H1 (cell line): Measurements from ENCODE around the gene VAT1L. TPM values are rescaled to one million over a fixed set of nuclear protein-coding genes. Genes with fewer than 3 reads are reported as not detected.

Experiments
- CTCF ChIA-PET: fragments of 300-600 bp; sonication (Branson Sonifier 250); formaldehyde crosslinking; loops from one replicate; lab custom pipeline; 2021; ENCODE audit not compliant: partially characterized antibody; lab: Charles Lee
- POLR2A ChIA-PET: fragments of 300-600 bp; sonication (Branson Sonifier 250); formaldehyde crosslinking; loops from one replicate; lab custom pipeline; 2021; ENCODE audit warnings: inconsistent platforms; ENCODE audit not compliant: partially characterized antibody; lab: Charles Lee
- DNase-seq, 2 experiments: peaks; one replicate each; pipeline versions ENCODE4 v3.0.0 to v3.0.0-alpha.2; 2010 to 2022; ENCODE audit warnings: low spot score in 2 of 2, low read depth in 1 of 2, mixed read lengths in 1 of 2
- FAIRE-seq: peaks from 2 replicates; lab custom pipeline; 2011; peaks lifted over from hg19 to GRCh38; lab: Jason Lieb, UNC
- H2AFZ ChIP-seq: 2 replicates; pipeline ENCODE4 v1.8.1; 2012; ENCODE audit warnings: low read length, inconsistent platforms
- H2AK5ac ChIP-seq: 2 replicates; pipeline ENCODE4 v1.6.1; 2013; ENCODE audit warnings: low read depth, low read length
- H2BK120ac ChIP-seq: replicated peaks from 2 replicates; pipeline ENCODE3; 2013; ENCODE audit warnings: low read depth, low read length, inconsistent platforms
- H2BK12ac ChIP-seq: 2 replicates; pipeline ENCODE4 v1.6.1; 2013; ENCODE audit warnings: low read depth, low read length
- H2BK15ac ChIP-seq: 2 replicates; pipeline ENCODE4 v1.6.1; 2013; ENCODE audit warnings: low read length
- H2BK20ac ChIP-seq: 2 replicates; pipeline ENCODE4 v1.6.1; 2013; ENCODE audit warnings: low read length
- H2BK5ac ChIP-seq: 2 replicates; pipeline ENCODE4 v1.6.1; 2013; ENCODE audit warnings: low read depth, low read length
- H3K14ac ChIP-seq: 2 replicates; pipeline ENCODE4 v1.6.1; 2013; ENCODE audit warnings: inconsistent platforms; ENCODE audit not compliant: insufficient read length
- H3K18ac ChIP-seq: 2 replicates; pipeline ENCODE4 v1.6.1; 2013; ENCODE audit warnings: low read length; ENCODE audit errors: extremely low read depth
- H3K23ac ChIP-seq: 2 replicates; pipeline ENCODE4 v1.6.1; 2013; ENCODE audit warnings: inconsistent platforms; ENCODE audit not compliant: insufficient read length
- H3K23me2 ChIP-seq: 2 replicates; pipeline ENCODE4 v1.6.1; 2013; ENCODE audit warnings: low read depth, low read length
- H3K27ac ChIP-seq: 2 replicates; pipeline ENCODE4 v1.6.1; 2011; ENCODE audit warnings: low read depth, low read length, inconsistent platforms
- H3K27me3 ChIP-seq, 4 experiments: replicated peaks in 1 of 4; 1 replicate in 1 of 4; 2 replicates in 3 of 4; pipeline versions ENCODE4 v1.6.1 to v1.8.1; 2011 to 2013; ENCODE audit warnings: low read length in 3 of 4, mild to moderate bottlenecking in 3 of 4, inconsistent platforms in 2 of 4, mixed read lengths in 2 of 4, moderate library complexity in 1 of 4; ENCODE audit not compliant: control insufficient read depth in 3 of 4, insufficient read depth in 3 of 4; ENCODE audit errors: extremely low read depth in 1 of 4
- H3K36me3 ChIP-seq, 4 experiments: 2 replicates each; pipeline versions ENCODE4 v1.6.1 to v1.8.1; 2011 to 2013; ENCODE audit warnings: mild to moderate bottlenecking in 4 of 4, low read length in 3 of 4, moderate library complexity in 2 of 4, control low read depth in 1 of 4, inconsistent platforms in 1 of 4; ENCODE audit not compliant: insufficient read depth in 4 of 4, control insufficient read depth in 2 of 4
- H3K4ac ChIP-seq: replicated peaks from 2 replicates; pipeline ENCODE3; 2013; ENCODE audit warnings: low read length, low read depth, mixed read lengths, inconsistent platforms; ENCODE audit not compliant: insufficient read length
- H3K4me1 ChIP-seq, 4 experiments: replicated peaks in 1 of 4; 1 replicate in 1 of 4; 2 replicates in 3 of 4; pipeline versions ENCODE4 v1.6.1 to v1.8.1; 2011 to 2013; ENCODE audit warnings: low read length in 3 of 4, inconsistent platforms in 2 of 4, mixed read lengths in 1 of 4; ENCODE audit not compliant: insufficient read depth in 4 of 4, control insufficient read depth in 3 of 4
- H3K4me2 ChIP-seq, 2 experiments: 2 replicates each; pipeline versions ENCODE4 v1.6.1 to v1.8.1; 2011 to 2013; ENCODE audit warnings: low read depth in 2 of 2, low read length in 2 of 2, control low read depth in 1 of 2, inconsistent platforms in 1 of 2, mild to moderate bottlenecking in 1 of 2; ENCODE audit not compliant: insufficient read depth in 1 of 2
- H3K4me3 ChIP-seq, 4 experiments: fragments of 200-600, 300-600 bp in 1 of 4; sonication (generic), shearing (Covaris generic), sonication (Bioruptor Twin) in 1 of 4; 2 replicates each; pipeline versions ENCODE4 v1.5.1 to v1.8.1; 2011 to 2016; ENCODE audit warnings: low read length in 4 of 4, low read depth in 3 of 4, control low read depth in 2 of 4, inconsistent platforms in 2 of 4, mild to moderate bottlenecking in 2 of 4, mixed read lengths in 1 of 4, moderate library complexity in 1 of 4; ENCODE audit not compliant: insufficient read depth in 2 of 4; ENCODE audit errors: extremely low read depth in 1 of 4
- H3K56ac ChIP-seq: replicated peaks from 2 replicates; pipeline ENCODE3; 2013; ENCODE audit warnings: low read depth, mild to moderate bottlenecking, mixed read lengths, low read length, inconsistent platforms; ENCODE audit not compliant: insufficient read length
- H3K79me1 ChIP-seq: 2 replicates; pipeline ENCODE4 v1.6.1; 2013; ENCODE audit warnings: low read depth, low read length, control low read depth
- H3K79me2 ChIP-seq, 2 experiments: 2 replicates each; pipeline versions ENCODE4 v1.6.1 to v1.8.1; 2012 to 2013; ENCODE audit warnings: low read length in 2 of 2, mild to moderate bottlenecking in 2 of 2, inconsistent platforms in 1 of 2; ENCODE audit not compliant: insufficient read depth in 2 of 2, control insufficient read depth in 1 of 2
- H3K9ac ChIP-seq, 4 experiments: replicated peaks in 1 of 4; 1 replicate in 1 of 4; 2 replicates in 3 of 4; pipeline versions ENCODE4 v1.6.1 to v1.8.1; 2011 to 2013; ENCODE audit warnings: low read depth in 3 of 4, low read length in 3 of 4, control low read depth in 2 of 4, mild to moderate bottlenecking in 2 of 4, moderate library complexity in 2 of 4, inconsistent platforms in 1 of 4; ENCODE audit errors: extremely low read depth in 1 of 4
- H3K9me3 ChIP-seq, 2 experiments: 2 replicates each; pipeline versions ENCODE4 v1.6.1 to v1.8.1; 2012 to 2013; ENCODE audit warnings: mild to moderate bottlenecking in 2 of 2, moderate library complexity in 2 of 2, control low read depth in 1 of 2, inconsistent platforms in 1 of 2, low read depth in 1 of 2, low read length in 1 of 2, mixed read lengths in 1 of 2; ENCODE audit not compliant: insufficient read depth in 2 of 2
- H4K20me1 ChIP-seq, 2 experiments: replicated peaks in 1 of 2; 2 replicates each; pipeline versions ENCODE3 to v1.8.1; 2011 to 2013; ENCODE audit warnings: inconsistent platforms in 2 of 2, low read length in 2 of 2, mild to moderate bottlenecking in 1 of 2; ENCODE audit not compliant: insufficient read depth in 2 of 2, control insufficient read depth in 1 of 2
- H4K5ac ChIP-seq: 2 replicates; pipeline ENCODE4 v1.6.1; 2013; ENCODE audit warnings: low read length, low read depth, mixed read lengths, inconsistent platforms; ENCODE audit not compliant: insufficient read length
- H4K8ac ChIP-seq: 2 replicates; pipeline ENCODE4 v1.8.0; 2013; ENCODE audit warnings: mild to moderate bottlenecking, moderate library complexity, low read length, inconsistent platforms; ENCODE audit not compliant: insufficient read depth; ENCODE audit errors: extremely low read depth
- H4K91ac ChIP-seq: replicated peaks from 2 replicates; pipeline ENCODE3; 2013; ENCODE audit warnings: low read length, mixed read lengths, inconsistent platforms; ENCODE audit not compliant: insufficient read length
- ATF2 ChIP-seq: IDR thresholded peaks from 2 replicates; pipeline ENCODE4 v1.6.1; 2012; ENCODE audit warnings: low read length, inconsistent platforms
- BRCA1 ChIP-seq: IDR thresholded peaks from 2 replicates; pipeline ENCODE4 v1.6.1; 2012; ENCODE audit warnings: low read depth, low read length, improper control_type of control experiment
- CBX5 ChIP-seq: fragments of 300-800, 300-1000 bp; sonication (generic); IDR thresholded peaks from 2 replicates; pipeline ENCODE4 v1.7.1; 2016; ENCODE audit warnings: antibody characterized with exemption, low read length, low read depth
- CTBP2 ChIP-seq: IDR thresholded peaks from 2 replicates; pipeline ENCODE4 v1.7.0; 2011; ENCODE audit warnings: borderline replicate concordance, mild to moderate bottlenecking, moderate library complexity, mixed read lengths, low read length; ENCODE audit not compliant: insufficient read depth, insufficient read length
- E2F6 ChIP-seq: IDR thresholded peaks from 2 replicates; pipeline ENCODE4 v1.6.1; 2012; ENCODE audit warnings: inconsistent platforms
- EGR1 ChIP-seq: IDR thresholded peaks from 2 replicates; pipeline ENCODE4 v1.6.1; 2011; ENCODE audit warnings: low read depth, low read length, borderline replicate concordance
- GABPA ChIP-seq: IDR thresholded peaks from 2 replicates; pipeline ENCODE4 v1.6.1; 2011; ENCODE audit warnings: mild to moderate bottlenecking, low read length, moderate library complexity, borderline replicate concordance; ENCODE audit not compliant: insufficient read depth
- POLR2AphosphoS5 ChIP-seq: IDR thresholded peaks from 2 replicates; pipeline ENCODE4 v1.6.1; 2011; ENCODE audit warnings: low read depth, low read length
- POU5F1 ChIP-seq: IDR thresholded peaks from 2 replicates; pipeline ENCODE4 v1.6.1; 2011; ENCODE audit warnings: low read depth, mild to moderate bottlenecking, low read length, moderate library complexity
- SIRT6 ChIP-seq: IDR thresholded peaks from one replicate; pipeline ENCODE4 v1.7.1; 2012; ENCODE audit warnings: low read length, inconsistent platforms
- TBP ChIP-seq: IDR thresholded peaks from 2 replicates; pipeline ENCODE4 v1.6.1; 2011; ENCODE audit warnings: low read depth, low read length, improper control_type of control experiment
- WGBS, 2 experiments: shearing (Covaris generic) in 1 of 2; methylation state at CpG; one replicate each; pipeline versions ENCODE4 v1.1.6 to v1.1.7; 2013 to 2015; ENCODE audit warnings: low lambda C conversion rate in 2 of 2, mixed read lengths in 2 of 2, inconsistent platforms in 1 of 2, low coverage in 1 of 2, missing lambda C conversion rate in 1 of 2; ENCODE audit not compliant: insufficient replicate concordance in 2 of 2, insufficient coverage in 1 of 2, insufficient read length in 1 of 2; ENCODE audit errors: extremely low coverage in 1 of 2, missing lambda C conversion rate in 1 of 2; 5-methylcytosine and 5-hydroxymethylcytosine counted together
- polyA plus RNA-seq, 7 experiments: library from polyadenylated mRNA; depleted of rRNA in 3 of 7; stranded (reverse) in 5 of 7; unstranded in 2 of 7; fragments of >200 nt in 5 of 7; fragments of 200-250 nt in 2 of 7; gene quantifications; 1 replicate in 5 of 7; 2 replicates in 1 of 7; 4 replicates in 1 of 7; pipeline versions ENCODE4 v1.2.1 to v1.2.3, GENCODE V29; 2011 to 2013; ENCODE audit warnings: missing spikeins in 2 of 7, mixed read lengths in 2 of 7
- total RNA-seq: library from RNA; stranded (reverse); fragmentation: NEBNext Ultra II Directional; extraction: Animal tissue kit (Norgen Biotek cat#: 25700); gene quantifications from 2 replicates; pipeline ENCODE4 v1.2.1, GENCODE V29; 2021

The VAT1L gene
- total and polyA plus RNA-seq, 2 of the 8 experiments (the other 6 are each of a cell fraction or from before 2014, with no cell fraction given): 46.3 to 48.2 TPM

GRCh38 chr16:77744141-77744540 is 44.2 kb upstream of the VAT1L start:
- Histone ChIP-seq H4K8ac (no peak overlapping the region), H4K5ac (no peak overlapping the region), H3K4me3 (no peak overlapping the region), H3K79me2 (no peaks in the 10 kb centered on the region), H3K27ac (no peak overlapping the region), H3K79me1 (no peaks in the 10 kb centered on the region), H2AK5ac (no peak overlapping the region), H3K4ac (no peak overlapping the region), H3K18ac (no peak overlapping the region), H2BK20ac (no peak overlapping the region), H2BK5ac (no peak overlapping the region), H3K56ac (no peak overlapping the region), H2BK120ac (no peak overlapping the region), H3K23me2 (no peaks in the 10 kb centered on the region), H3K27me3 (no peaks in the 10 kb centered on the region), H2AFZ (no peak overlapping the region), H3K9ac (no peak overlapping the region), H3K4me1 (no peaks in the 10 kb centered on the region), H2BK15ac (no peak overlapping the region), H2BK12ac (no peak overlapping the region), H4K20me1 (no peaks in the 10 kb centered on the region), H4K91ac (no peak overlapping the region), H3K9me3 (no peaks in the 10 kb centered on the region), H3K36me3 (no peaks in the 10 kb centered on the region), H3K23ac (no peak overlapping the region), H3K14ac (no peak overlapping the region), H3K4me2 (no peak overlapping the region)
- FAIRE-seq (no peak), DNase-seq (no peak)
- POLR2A ChIA-PET: no interaction called here
- CTCF ChIA-PET: interaction anchor here (0.8 to 1.4 kb wide), 2 partner anchors 178 to 507 kb away, joined by 3 read pairs; no protein-coding TSS in a partner anchor
- 83% methylated on average over 4 of the region's 4 CpGs; no CpG with 5 or more reads in 1 of the 2 experiments for whole genome bisulfite sequencing, 2 experiments
- TF ChIP-seq BRCA1: no peak
- TF ChIP-seq GABPA: no peak
- TF ChIP-seq ATF2: no peak
- no peak for TF ChIP-seq E2F6
- no peak for TF ChIP-seq POU5F1
- no peak for TF ChIP-seq TBP
- TF ChIP-seq EGR1: no peak
- TF ChIP-seq CBX5: no peak
- no peak for TF ChIP-seq POLR2AphosphoS5
- no peak for TF ChIP-seq SIRT6
- TF ChIP-seq CTBP2: no peak
